OCI-M2 (cell line): ENCODE measurements around the gene RNU11.
"Not testable (repeated sequence)": the region's sequence is repeated elsewhere in the genome, so short reads cannot be mapped to it uniquely, and the experiment has no call there.

Experiments used
- DNase-seq: peaks from one replicate; lab custom pipeline; 2025; ENCODE audit not compliant: unreplicated experiment; lab: John Stamatoyannopoulos, UW

Gene RNU11

DNA sequence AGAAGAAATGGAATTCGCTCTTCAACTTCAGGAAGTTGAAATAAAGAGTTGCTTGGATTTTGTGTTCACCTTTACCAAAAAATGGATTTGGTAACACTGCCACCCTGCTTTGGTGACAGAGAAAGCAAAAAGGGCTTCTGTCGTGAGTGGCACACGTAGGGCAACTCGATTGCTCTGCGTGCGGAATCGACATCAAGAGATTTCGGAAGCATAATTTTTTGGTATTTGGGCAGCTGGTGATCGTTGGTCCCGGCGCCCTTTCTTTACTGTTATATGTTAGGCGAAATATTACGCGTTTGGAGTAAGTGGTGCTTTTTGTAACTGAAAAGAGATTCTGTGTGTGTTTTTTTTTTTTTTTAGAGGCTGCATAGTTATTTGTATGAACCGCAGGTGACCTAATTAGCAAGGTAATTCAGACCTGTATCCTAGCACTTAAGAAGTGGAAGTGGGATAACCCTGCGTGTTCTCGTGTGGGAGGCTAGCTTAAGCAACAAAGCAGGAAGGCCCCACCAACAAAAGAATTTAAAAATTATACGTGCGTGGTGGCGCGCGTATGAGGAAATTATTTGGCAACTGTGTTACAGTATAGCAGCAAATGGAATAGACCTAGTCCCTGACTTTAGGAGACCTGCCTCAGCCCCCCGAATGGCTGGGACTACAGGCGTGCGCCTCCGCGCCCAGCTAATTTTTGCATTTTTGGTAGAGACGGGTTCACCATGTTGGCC, at the start of gene RNU11:
Gene RNU11, plus strand, starts transcription at position 127 of the 725 bp plus-strand sequence.
- peak; percentile 89 for DNase-seq

DNA sequence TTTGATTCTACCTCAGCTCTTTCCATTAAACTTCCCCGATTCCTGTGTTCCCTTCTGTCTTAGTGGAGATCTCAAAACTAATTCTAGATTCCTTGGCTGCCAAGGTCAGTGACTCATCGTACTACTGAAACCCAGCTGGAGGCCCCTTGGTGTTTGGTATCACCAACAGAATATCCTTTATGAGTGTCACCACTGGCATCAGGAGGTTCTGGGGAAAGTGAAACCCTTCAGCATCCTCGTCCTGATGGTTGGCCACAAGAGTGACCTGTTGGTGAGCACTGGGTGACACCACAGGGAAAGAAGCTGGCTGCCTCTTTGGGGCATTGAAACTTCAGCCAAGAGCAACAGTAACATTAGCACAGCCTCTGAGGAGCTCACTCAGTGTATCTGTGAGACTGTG, 46.7 kb upstream of the RNU11 start:
- DNase-seq: no peak

GRCh38 chr1:28602536-28603439, 45.6 kb upstream of the RNU11 start:
- no peak for DNase-seq

- no peak for DNase-seq
Measured at GRCh38 chr1:28604411-28604810, 44.0 kb upstream of the RNU11 start.

GRCh38 chr1:28604962-28605361, 43.4 kb upstream of the RNU11 start:
- no peak for DNase-seq

DNA sequence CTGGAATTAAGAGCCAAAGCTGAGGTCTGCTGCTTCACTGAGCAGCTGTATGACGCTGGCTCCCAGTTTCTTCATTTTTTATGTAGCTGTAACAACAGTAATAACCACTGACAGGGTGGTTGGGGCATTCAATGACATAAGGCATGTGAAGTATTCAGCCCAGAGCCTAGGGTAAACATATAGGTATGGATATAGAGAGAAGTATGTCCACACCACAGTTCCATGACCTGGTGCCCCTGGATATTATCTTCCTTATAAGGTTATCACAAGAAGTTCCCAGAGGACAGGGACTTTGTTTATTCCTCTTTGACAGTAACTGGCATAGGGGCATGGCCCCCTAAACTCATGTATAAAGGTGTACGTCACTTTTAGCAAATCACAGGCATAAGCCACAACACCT, 41.6 kb upstream of the RNU11 start:
- DNase-seq: no peak

DNA sequence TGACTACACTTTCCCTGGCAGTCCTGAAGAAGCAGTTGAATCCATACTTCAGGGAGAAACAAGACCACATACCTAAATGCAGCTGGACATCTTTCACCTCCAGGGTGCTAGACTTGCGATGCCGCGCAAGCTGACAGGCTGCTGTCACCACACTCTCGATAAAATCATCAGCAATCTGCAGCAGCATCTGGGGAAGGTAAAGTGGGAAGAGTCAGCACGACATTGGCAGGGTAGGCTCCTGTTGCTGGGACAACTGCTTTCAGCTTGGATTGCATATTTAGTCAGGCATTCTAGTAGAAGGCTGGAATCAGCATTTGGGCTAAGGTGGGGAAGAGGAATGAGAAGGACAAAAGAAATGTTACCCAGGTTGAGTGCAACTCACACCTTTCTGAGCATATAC, 35.2 kb upstream of the RNU11 start:
- DNase-seq: no peak

DNA sequence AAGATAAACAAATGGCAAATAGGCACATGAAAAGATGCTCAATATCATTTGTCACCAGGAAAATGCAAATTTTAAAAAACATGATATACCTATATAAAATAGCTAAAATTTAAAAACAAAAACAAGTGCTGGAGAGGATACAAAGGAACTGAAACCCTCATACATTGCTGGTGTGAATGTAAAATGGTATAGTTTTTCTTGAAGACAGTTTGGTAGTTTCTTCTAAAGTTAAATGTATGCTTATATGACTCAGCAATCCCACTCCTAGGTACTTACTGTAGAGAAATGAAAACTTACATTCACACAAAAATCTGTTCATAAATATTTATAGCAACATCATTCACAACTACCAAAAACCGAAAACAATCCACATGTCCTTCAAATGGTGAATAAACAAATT, 16.7 kb upstream of the RNU11 start:
- DNase-seq: no peak

DNA sequence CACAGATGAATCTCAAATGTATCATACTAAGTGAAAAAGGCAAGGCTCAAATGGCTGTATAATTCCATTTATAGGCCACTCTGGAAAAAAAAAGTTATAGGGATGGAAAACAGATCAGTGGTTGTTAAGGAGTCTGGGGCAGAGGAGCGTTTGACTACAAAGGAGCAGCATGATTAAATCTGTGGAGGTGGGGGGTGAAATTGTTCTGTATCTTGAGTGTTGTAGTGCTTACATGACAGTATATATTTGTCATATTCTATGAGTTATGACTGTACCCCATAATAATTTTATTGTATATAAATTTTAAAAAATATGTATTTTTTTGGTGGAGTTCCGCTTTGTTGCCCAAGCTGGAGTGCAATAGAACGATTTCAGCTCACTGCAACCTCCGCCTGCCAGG, 15.8 kb upstream of the RNU11 start:
- no peak for DNase-seq

DNA sequence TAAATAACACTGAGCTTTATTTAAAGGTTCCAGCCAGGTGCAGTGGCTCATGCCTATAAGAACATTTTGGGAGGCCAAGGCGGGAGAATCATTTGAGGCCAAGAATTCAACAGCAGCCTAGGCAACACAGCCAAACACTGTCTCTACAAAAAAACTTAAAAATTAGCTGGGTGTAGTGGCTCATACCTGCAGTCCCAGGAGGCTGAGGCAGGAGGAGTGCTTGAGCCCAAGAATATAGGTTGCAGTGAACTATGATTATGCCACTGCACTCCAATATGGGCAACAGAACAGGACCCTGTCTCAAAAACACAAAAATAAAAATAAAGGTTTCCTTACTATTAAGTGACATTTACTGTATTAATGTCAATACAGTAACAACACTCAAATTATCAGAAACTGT, 7.6 kb upstream of the RNU11 start:
- no peak for DNase-seq

DNA sequence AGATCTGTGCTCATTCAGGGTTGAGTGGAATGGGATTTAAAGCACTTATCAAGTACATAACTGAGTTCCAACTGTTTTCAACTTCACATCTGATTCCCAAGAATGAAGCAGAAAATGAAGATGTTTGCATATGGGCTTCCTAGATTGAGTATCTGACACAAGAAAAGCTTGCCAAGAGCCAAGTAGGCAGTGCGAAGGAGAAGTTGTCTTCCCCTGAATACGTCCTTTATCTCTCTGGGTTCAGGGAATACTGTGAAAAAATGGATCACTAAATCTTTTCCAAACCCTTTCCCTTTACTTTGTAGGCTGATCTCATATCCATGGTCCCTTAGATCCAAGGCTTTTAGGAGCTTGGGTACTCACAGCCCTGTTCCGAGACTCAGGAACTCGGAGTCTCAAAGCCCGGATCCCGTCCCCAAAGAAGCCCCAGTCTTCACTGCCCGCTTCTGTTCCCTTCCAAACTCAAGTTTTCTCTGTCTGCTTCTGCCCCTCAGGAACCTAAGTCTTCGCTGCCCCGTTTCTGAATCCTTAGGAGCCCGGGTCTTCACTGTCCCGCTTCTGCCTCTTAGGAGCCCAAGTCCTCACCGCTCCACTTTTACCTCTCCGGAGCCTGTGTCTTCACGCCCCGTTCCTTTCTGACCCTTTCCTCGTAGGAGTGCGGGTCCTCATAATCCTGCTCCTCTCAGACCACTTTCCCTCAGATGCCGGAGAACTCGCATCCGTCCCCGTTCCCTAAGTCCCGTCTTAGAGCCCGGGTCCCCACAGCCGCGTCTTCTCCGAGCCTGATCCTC, 6.1 kb upstream of the RNU11 start:
- peak; percentile 72 for DNase-seq

DNA sequence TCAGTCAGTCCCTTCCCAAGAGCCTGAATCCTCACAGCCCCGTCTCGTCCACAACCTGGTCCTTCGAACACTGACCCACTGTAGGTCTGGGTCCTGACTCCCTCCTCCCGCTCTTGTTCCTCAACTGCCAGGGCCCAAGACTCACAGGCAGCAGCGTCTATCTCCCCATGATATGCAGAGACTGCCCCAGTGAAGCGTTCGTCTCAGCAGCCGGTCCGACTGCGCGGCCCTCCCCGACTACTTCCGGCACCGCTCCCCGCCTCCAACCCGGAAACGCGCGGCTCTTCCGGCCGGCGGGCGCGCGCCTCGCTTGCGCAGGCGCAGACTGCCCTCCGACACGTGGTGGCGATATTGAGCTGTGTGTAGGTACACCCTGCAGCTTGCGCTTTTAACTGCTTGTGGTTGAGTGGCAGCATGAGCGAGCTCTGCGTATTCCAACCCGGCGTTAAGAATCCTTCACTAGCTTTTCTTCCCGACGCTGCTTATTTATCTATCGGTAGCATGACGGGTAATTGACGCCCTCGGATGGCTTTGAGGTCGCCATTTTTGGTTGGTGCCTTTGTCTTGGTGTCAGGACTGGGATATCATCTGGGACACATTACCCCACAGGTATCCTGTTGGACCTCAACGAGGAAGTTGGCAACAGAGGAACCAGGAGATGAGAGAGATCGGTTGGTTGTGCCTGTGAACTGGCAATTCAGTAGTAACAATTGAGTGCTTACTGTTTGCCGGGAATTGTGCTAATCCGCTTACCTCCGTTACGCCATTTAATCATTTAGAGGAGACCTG, 5.4 kb upstream of the RNU11 start, which contains the start of gene TAF12:
Gene TAF12, minus strand, starts transcription at position 221 of the 789 bp plus-strand sequence. CDS start 20,986 bp downstream, outside the sequence.
- DNase-seq: peak; percentile 72

GRCh38 chr1:28644494-28644893, 3.9 kb upstream of the RNU11 start:
- no peak for DNase-seq

DNA sequence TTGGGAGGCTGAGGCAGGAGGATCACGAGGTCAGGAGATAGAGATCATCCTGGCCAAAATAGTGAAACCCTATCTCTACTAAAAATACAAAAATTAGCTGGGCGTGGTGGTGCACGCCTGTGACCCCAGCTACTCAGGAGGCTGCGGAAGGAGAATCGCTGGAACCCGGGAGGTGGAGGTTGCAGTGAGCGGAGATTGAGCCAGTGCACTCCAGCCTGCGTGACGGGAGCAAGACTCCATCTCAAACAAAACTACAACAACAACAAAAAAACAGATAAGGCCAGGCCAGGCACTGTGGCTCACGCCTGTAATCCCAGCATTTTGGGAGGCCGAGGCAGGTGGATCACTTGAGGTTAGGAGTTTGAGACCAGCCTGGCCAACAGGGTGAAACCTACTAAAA, 3.0 kb upstream of the RNU11 start:
- DNase-seq: not testable (repeated sequence)

GRCh38 chr1:28646040-28646439, 2.4 kb upstream of the RNU11 start:
- no peak for DNase-seq

DNA sequence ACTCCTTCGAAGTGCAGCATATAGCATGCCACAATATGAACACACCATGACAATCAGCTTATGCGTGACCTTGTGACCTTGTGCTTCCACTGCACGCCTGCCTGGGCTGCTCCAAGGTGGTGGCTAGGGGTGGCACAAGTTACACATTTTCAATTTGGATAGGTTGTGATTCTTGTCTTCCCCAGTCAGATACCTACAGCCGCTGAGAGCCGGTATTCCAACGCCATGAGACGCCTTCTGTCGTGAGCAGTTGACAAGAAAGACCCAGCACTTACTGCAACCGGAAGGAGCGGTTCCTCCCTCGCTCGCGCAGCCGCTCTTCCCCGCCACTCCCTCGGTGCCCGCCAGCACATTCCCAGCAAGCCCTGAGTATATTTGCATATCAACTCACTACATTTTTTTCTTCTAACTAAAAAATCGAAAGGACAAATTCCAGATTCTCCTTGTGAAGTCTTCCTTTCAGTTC, 359 bp upstream of the RNU11 start:
- no peak for DNase-seq

DNA sequence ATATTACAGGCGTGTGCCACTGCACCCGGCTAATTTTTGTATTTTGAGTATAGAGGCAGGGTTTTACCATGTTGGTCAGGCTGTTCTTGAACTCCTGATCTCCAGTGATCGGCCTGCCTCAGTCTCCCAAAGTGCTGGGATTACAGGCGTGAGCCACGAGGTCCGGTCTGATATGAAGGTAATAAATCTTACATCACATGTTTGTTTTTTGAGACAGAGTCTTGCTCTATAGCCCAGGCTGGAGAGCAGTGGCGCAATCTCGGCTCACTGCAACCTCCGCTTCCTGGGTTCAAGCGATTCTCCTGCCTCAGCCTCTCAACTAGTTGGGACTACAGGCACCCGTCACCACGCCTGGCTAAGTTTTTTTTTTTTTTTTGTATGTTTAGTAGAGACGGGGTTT, 4.7 kb downstream of the RNU11 start:
- not testable (repeated sequence) for DNase-seq

GRCh38 chr1:28653870-28654269, 5.5 kb downstream of the RNU11 start:
- not testable (repeated sequence) for DNase-seq

DNA sequence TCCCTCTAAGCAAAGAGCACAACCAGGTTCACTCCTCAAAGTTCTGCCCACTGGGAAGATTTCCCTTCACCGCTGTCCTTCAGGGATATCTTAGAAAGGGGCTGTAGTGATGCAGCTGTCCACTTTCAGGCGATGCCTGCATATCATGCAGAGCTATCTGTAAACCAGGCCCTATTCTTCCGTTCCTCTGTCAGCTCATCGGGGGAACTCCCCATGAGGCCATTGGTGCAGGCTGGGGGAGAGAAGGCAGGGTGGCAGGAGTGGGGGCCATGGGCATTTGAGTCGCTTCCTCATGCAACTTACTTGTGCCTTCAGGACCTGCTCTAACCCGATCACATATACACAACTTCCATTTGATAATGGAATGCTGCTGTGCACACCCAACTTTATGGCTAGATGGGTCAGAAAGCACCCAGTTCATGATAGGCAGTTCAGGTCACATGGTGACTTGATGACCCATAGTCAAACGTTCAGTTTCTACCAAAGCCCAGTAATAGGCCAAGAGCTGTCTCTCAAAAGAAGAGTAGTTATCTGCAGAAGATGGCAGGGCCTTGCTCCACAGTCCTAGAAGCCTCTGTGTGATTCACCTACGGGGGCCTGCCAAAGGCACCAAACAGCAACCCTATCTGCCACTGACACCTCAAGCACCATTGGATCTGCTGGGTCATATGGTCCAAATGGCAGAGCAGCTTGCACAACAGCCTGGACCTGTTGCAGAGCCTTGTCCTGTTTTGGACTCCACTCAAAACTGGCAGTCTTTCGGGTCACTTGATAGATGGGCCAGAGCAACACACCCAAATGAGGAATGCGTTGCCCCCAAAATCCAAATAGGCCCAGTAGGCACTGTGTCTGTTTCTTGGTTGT, 7.3 kb downstream of the RNU11 start:
- not testable (repeated sequence) for DNase-seq
